C4-2B (cell line): ENCODE data around the gene PEAR1.

ENCODE experiments used
- H3K27ac ChIP-seq: fragments of 450-650 bp; 2 replicates; pipeline ENCODE4 v1.5.1; 2017
- ZFX ChIP-seq: fragments of 450-650 bp; IDR thresholded peaks from 2 replicates; pipeline ENCODE4 v1.6.1; 2017
- TF ChIP-seq, protein P1 (sequence below): fragments of 450-650 bp; conservative IDR thresholded peaks from 2 replicates; pipeline ENCODE4 v1.5.1; 2017; ENCODE audit warnings: mild to moderate bottlenecking

PEAR1 gene

GRCh38 chr1:156862584-156862983, 30.9 kb upstream of the PEAR1 start:
- no peak for TF ChIP-seq ZFX
- TF ChIP-seq, protein P1, sequence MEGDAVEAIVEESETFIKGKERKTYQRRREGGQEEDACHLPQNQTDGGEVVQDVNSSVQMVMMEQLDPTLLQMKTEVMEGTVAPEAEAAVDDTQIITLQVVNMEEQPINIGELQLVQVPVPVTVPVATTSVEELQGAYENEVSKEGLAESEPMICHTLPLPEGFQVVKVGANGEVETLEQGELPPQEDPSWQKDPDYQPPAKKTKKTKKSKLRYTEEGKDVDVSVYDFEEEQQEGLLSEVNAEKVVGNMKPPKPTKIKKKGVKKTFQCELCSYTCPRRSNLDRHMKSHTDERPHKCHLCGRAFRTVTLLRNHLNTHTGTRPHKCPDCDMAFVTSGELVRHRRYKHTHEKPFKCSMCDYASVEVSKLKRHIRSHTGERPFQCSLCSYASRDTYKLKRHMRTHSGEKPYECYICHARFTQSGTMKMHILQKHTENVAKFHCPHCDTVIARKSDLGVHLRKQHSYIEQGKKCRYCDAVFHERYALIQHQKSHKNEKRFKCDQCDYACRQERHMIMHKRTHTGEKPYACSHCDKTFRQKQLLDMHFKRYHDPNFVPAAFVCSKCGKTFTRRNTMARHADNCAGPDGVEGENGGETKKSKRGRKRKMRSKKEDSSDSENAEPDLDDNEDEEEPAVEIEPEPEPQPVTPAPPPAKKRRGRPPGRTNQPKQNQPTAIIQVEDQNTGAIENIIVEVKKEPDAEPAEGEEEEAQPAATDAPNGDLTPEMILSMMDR, result no peak
- no peak overlapping the region for H3K27ac ChIP-seq

GRCh38 chr1:156862997-156863599, 30.4 kb upstream of the PEAR1 start:
- no peak overlapping the region for H3K27ac ChIP-seq
- no peak for TF ChIP-seq ZFX
- TF ChIP-seq, protein P1, result no peak

GRCh38 chr1:156863631-156864030, 29.9 kb upstream of the PEAR1 start:
- no peak overlapping the region for H3K27ac ChIP-seq

GRCh38 chr1:156864796-156865195, 28.7 kb upstream of the PEAR1 start:
- no peak for TF ChIP-seq ZFX
- TF ChIP-seq, protein P1, result no peak
- H3K27ac ChIP-seq, result no peak overlapping the region

More at GRCh38 chr1:156863631-156864030, 29.9 kb upstream of the PEAR1 start:
- TF ChIP-seq ZFX, result no peak
- TF ChIP-seq, protein P1, result no peak

GRCh38 chr1:156865258-156865657, 28.3 kb upstream of the PEAR1 start:
- no peak for TF ChIP-seq ZFX
- TF ChIP-seq, protein P1, result no peak
- no peak overlapping the region for H3K27ac ChIP-seq

DNA sequence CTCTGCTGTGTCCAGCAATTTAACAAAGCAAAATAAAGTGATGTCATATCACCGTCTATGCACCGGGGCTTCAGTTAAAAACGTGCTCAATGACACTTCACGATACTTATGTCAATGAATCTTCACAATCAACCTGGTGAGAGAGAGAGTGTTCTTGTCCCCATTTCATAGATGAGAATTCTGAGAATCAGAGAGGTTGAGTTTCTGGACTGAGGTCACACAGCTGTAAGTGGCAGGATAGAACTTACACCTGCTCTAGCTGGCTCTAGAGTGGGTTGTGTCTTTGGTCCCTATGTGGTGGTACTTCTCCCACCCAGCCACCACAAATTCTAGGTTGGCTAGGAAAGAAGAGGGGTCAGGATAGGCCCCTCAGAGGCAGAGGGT, 27.7 kb upstream of the PEAR1 start:
- H3K27ac ChIP-seq, result no peak overlapping the region
- TF ChIP-seq, protein P1, result no peak
- no peak for TF ChIP-seq ZFX

GRCh38 chr1:156866249-156866909, 27.1 kb upstream of the PEAR1 start:
- TF ChIP-seq, protein P1, result no peak
- no peak for TF ChIP-seq ZFX
- no peak overlapping the region for H3K27ac ChIP-seq
